SK-N-SH treated with all-trans-retinoic acid at 6 μM for 48 hours (cell line): ENCODE results near the gene MKI67.

Experiments used
- ATAC-seq: fragments of 200-7000 bp; cut with Tn5 transposase; 3 replicates; pipeline ENCODE4 v1.9.1; 2020; ENCODE audit warnings: mild to moderate bottlenecking, moderate library complexity
- BACH2 ChIP-seq: fragments of 250-450 bp; sonication (Bioruptor Pico); IDR thresholded peaks from 2 replicates; pipeline ENCODE4 v1.9.0; 2021; ENCODE audit warnings: mild to moderate bottlenecking, borderline replicate concordance
- CSDC2 ChIP-seq: fragments of 250-450 bp; sonication (Bioruptor Pico); IDR thresholded peaks from 2 replicates; pipeline ENCODE4 v1.5.0; 2020; ENCODE audit warnings: mild to moderate bottlenecking, moderate library complexity
- ESRRG ChIP-seq: fragments of 250-450 bp; sonication (Bioruptor Pico); IDR thresholded peaks from 2 replicates; pipeline ENCODE4 v1.6.1; 2021; ENCODE audit warnings: mild to moderate bottlenecking
- GLIS3 ChIP-seq: fragments of 250-450 bp; sonication (Bioruptor Pico); IDR thresholded peaks from 2 replicates; pipeline ENCODE4 v1.5.0; 2020; ENCODE audit warnings: mild to moderate bottlenecking, moderate library complexity
- OSR1 ChIP-seq: fragments of 250-450 bp; sonication (Bioruptor Pico); IDR thresholded peaks from 2 replicates; pipeline ENCODE4 v1.8.0; 2022; ENCODE audit warnings: moderate library complexity, mild to moderate bottlenecking, inconsistent platforms
- PPARA ChIP-seq: fragments of 250-450 bp; sonication (Bioruptor Pico); IDR thresholded peaks from 2 replicates; pipeline ENCODE4 v1.5.0; 2020; ENCODE audit warnings: mild to moderate bottlenecking, borderline replicate concordance
- RARB ChIP-seq: fragments of 250-450 bp; sonication (Bioruptor Pico); IDR thresholded peaks from 2 replicates; pipeline ENCODE4 v1.8.0; 2021; ENCODE audit warnings: mild to moderate bottlenecking, moderate library complexity
- TCF4 ChIP-seq: fragments of 250-450 bp; sonication (Bioruptor Pico); IDR thresholded peaks from 2 replicates; pipeline ENCODE4 v1.8.0; 2021; ENCODE audit warnings: mild to moderate bottlenecking, moderate library complexity, borderline replicate concordance
- TOX ChIP-seq: fragments of 250-450 bp; sonication (Bioruptor Pico); IDR thresholded peaks from 2 replicates; pipeline ENCODE4 v1.8.0; 2021; ENCODE audit warnings: mild to moderate bottlenecking, moderate library complexity, borderline replicate concordance
- ZC3H10 ChIP-seq: fragments of 250-450 bp; sonication (Bioruptor Pico); IDR thresholded peaks from 2 replicates; pipeline ENCODE4 v1.5.1; 2021; ENCODE audit warnings: mild to moderate bottlenecking, moderate library complexity
- ZFP3 ChIP-seq: fragments of 250-450 bp; sonication (Bioruptor Pico); IDR thresholded peaks from 2 replicates; pipeline ENCODE4 v1.5.0; 2020; ENCODE audit warnings: mild to moderate bottlenecking, moderate library complexity
- ZFP30 ChIP-seq: fragments of 450-650 bp; formaldehyde crosslinking; IDR thresholded peaks from 2 replicates; pipeline ENCODE4 v1.5.0; 2022; ENCODE audit warnings: mild to moderate bottlenecking, moderate library complexity
- ZNF565 ChIP-seq: fragments of 450-650 bp; formaldehyde crosslinking; conservative IDR thresholded peaks from 2 replicates; pipeline ENCODE4 v1.5.0; 2020; ENCODE audit warnings: low read depth, mild to moderate bottlenecking, moderate library complexity
- ZNF70 ChIP-seq: fragments of 450-650 bp; formaldehyde crosslinking; IDR thresholded peaks from 2 replicates; pipeline ENCODE4 v1.5.0; 2020; ENCODE audit warnings: mild to moderate bottlenecking, moderate library complexity
- ZNF8 ChIP-seq: fragments of 450-650 bp; formaldehyde crosslinking; IDR thresholded peaks from 2 replicates; pipeline ENCODE4 v1.5.0; 2020; ENCODE audit warnings: mild to moderate bottlenecking, moderate library complexity
- TF ChIP-seq, protein P1 (sequence below): fragments of 250-450 bp; sonication (Bioruptor Pico); IDR thresholded peaks from 2 replicates; pipeline ENCODE4 v1.5.1; 2020; ENCODE audit warnings: low read depth, mild to moderate bottlenecking, moderate library complexity
- TF ChIP-seq, protein P2 (sequence below): fragments of 250-450 bp; sonication (Bioruptor Pico); IDR thresholded peaks from 2 replicates; pipeline ENCODE4 v1.5.1; 2021; ENCODE audit warnings: mild to moderate bottlenecking, moderate library complexity
- TF ChIP-seq, protein P3 (sequence below): fragments of 250-450 bp; sonication (Bioruptor Pico); IDR thresholded peaks from 2 replicates; pipeline ENCODE4 v1.8.0; 2020; ENCODE audit warnings: mild to moderate bottlenecking, moderate library complexity, borderline replicate concordance
- TF ChIP-seq, protein P4 (sequence below): fragments of 250-450 bp; sonication (Bioruptor Pico); IDR thresholded peaks from 2 replicates; pipeline ENCODE4 v1.8.0; 2021; ENCODE audit warnings: low read depth, mild to moderate bottlenecking, moderate library complexity, borderline replicate concordance
- TF ChIP-seq, protein P5 (sequence below): fragments of 250-450 bp; sonication (Bioruptor Pico); IDR thresholded peaks from 2 replicates; pipeline ENCODE4 v1.5.0; 2020; ENCODE audit warnings: mild to moderate bottlenecking, moderate library complexity

Gene MKI67

DNA sequence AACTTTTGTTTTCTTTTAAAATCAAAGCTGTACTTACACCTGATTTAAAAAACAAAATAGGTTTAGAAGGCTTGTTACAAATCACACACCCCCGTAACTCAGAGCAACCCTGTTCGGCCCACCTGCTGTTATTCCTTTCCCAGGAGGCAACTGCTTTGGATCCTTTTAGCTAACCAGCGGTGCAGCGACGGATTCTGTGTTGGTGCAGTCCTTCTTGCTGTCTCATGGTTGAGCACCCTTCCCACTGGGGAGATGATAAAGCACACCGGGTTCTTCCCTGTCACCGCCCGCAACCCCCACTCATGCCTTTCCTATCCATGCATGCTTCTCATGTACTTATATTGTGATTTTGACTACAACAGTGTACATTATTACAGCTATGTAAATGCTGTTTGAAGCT is 24.8 kb upstream of the MKI67 start:
- no peak for TF ChIP-seq ESRRG (CRISPR knock-in tag)
- TF ChIP-seq, protein P1, sequence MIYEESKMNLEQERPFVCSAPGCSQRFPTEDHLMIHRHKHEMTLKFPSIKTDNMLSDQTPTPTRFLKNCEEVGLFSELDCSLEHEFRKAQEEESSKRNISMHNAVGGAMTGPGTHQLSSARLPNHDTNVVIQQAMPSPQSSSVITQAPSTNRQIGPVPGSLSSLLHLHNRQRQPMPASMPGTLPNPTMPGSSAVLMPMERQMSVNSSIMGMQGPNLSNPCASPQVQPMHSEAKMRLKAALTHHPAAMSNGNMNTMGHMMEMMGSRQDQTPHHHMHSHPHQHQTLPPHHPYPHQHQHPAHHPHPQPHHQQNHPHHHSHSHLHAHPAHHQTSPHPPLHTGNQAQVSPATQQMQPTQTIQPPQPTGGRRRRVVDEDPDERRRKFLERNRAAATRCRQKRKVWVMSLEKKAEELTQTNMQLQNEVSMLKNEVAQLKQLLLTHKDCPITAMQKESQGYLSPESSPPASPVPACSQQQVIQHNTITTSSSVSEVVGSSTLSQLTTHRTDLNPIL, result no peak
- no peak for TF ChIP-seq RARB (CRISPR knock-in tag)
- no peak for TF ChIP-seq ZFP30 (CRISPR knock-in tag)
- TF ChIP-seq CSDC2 (CRISPR knock-in tag), result no peak
- no peak for TF ChIP-seq PPARA (CRISPR knock-in tag)
- no peak for TF ChIP-seq TCF4 (CRISPR knock-in tag)
- TF ChIP-seq, protein P2, sequence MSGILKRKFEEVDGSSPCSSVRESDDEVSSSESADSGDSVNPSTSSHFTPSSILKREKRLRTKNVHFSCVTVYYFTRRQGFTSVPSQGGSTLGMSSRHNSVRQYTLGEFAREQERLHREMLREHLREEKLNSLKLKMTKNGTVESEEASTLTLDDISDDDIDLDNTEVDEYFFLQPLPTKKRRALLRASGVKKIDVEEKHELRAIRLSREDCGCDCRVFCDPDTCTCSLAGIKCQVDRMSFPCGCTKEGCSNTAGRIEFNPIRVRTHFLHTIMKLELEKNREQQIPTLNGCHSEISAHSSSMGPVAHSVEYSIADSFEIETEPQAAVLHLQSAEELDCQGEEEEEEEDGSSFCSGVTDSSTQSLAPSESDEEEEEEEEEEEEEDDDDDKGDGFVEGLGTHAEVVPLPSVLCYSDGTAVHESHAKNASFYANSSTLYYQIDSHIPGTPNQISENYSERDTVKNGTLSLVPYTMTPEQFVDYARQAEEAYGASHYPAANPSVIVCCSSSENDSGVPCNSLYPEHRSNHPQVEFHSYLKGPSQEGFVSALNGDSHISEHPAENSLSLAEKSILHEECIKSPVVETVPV (CRISPR knock-in tag), result no peak
- no peak for TF ChIP-seq ZNF8 (CRISPR knock-in tag)
- no peak for TF ChIP-seq TOX
- no peak for TF ChIP-seq ZC3H10 (CRISPR knock-in tag)
- ATAC-seq, result no peak

DNA sequence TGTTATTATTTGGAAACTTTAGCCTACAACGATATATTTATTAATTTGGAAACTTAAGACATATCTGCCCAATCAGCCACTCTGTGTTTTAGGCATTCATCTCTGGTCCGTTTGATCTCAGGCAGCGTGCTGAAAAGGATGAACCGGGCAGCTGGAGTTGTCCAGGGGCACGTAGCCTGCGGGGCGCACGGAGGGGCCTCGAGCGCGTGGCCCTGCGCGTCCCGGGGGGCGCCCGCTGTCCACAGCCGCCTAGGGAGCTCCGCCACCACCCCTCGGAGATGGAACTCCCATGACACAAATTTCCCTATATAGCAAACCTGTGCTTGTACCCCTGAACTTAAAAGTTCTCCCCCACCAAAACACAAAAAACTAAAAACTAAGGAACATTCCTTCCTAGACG is 24.3 kb upstream of the MKI67 start:
- no peak for ATAC-seq
- TF ChIP-seq, protein P3, sequence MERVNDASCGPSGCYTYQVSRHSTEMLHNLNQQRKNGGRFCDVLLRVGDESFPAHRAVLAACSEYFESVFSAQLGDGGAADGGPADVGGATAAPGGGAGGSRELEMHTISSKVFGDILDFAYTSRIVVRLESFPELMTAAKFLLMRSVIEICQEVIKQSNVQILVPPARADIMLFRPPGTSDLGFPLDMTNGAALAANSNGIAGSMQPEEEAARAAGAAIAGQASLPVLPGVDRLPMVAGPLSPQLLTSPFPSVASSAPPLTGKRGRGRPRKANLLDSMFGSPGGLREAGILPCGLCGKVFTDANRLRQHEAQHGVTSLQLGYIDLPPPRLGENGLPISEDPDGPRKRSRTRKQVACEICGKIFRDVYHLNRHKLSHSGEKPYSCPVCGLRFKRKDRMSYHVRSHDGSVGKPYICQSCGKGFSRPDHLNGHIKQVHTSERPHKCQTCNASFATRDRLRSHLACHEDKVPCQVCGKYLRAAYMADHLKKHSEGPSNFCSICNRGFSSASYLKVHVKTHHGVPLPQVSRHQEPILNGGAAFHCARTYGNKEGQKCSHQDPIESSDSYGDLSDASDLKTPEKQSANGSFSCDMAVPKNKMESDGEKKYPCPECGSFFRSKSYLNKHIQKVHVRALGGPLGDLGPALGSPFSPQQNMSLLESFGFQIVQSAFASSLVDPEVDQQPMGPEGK, result no peak

DNA sequence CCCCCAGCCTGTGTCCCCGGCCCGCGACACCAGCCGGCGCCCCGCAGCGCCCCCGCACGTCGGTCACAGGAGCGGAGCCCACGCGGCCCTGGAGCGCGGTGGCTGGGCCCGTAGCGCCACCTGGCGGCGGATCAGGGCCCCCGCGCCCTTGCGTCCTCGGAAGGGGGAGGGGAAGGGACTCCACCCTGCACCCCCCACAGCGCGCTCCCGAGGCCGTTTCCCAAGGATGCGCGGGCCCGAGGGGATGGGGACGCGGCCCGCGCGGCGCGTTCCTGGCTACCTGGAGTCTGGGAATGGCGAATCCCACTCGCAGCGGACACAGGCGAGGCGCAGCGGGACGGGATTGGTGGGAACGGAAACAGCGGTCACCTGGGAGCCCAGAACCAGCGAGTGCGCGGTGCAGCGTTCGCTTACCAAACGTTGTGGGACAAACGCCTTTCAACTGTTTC is 23.8 kb upstream of the MKI67 start:
- peak; percentile 94 for ATAC-seq
- TF ChIP-seq ZFP30 (CRISPR knock-in tag), result no peak
- TF ChIP-seq, protein P4, sequence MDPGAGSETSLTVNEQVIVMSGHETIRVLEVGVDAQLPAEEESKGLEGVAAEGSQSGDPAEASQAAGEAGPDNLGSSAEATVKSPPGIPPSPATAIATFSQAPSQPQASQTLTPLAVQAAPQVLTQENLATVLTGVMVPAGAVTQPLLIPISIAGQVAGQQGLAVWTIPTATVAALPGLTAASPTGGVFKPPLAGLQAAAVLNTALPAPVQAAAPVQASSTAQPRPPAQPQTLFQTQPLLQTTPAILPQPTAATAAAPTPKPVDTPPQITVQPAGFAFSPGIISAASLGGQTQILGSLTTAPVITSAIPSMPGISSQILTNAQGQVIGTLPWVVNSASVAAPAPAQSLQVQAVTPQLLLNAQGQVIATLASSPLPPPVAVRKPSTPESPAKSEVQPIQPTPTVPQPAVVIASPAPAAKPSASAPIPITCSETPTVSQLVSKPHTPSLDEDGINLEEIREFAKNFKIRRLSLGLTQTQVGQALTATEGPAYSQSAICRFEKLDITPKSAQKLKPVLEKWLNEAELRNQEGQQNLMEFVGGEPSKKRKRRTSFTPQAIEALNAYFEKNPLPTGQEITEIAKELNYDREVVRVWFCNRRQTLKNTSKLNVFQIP (CRISPR knock-in tag), result no peak
- TF ChIP-seq ZFP3 (CRISPR knock-in tag), result peak; percentile 60; the same call in 1 of the 2 replicates
- TF ChIP-seq, protein P5, sequence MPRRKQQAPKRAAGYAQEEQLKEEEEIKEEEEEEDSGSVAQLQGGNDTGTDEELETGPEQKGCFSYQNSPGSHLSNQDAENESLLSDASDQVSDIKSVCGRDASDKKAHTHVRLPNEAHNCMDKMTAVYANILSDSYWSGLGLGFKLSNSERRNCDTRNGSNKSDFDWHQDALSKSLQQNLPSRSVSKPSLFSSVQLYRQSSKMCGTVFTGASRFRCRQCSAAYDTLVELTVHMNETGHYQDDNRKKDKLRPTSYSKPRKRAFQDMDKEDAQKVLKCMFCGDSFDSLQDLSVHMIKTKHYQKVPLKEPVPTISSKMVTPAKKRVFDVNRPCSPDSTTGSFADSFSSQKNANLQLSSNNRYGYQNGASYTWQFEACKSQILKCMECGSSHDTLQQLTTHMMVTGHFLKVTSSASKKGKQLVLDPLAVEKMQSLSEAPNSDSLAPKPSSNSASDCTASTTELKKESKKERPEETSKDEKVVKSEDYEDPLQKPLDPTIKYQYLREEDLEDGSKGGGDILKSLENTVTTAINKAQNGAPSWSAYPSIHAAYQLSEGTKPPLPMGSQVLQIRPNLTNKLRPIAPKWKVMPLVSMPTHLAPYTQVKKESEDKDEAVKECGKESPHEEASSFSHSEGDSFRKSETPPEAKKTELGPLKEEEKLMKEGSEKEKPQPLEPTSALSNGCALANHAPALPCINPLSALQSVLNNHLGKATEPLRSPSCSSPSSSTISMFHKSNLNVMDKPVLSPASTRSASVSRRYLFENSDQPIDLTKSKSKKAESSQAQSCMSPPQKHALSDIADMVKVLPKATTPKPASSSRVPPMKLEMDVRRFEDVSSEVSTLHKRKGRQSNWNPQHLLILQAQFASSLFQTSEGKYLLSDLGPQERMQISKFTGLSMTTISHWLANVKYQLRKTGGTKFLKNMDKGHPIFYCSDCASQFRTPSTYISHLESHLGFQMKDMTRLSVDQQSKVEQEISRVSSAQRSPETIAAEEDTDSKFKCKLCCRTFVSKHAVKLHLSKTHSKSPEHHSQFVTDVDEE (CRISPR knock-in tag), result peak; percentile 93
- TF ChIP-seq GLIS3 (CRISPR knock-in tag), result no peak
- no peak for TF ChIP-seq BACH2 (CRISPR knock-in tag)
- no peak for TF ChIP-seq ZC3H10 (CRISPR knock-in tag)
- TF ChIP-seq ESRRG (CRISPR knock-in tag), result no peak
- TF ChIP-seq ZNF70 (CRISPR knock-in tag), result no peak; the same call in 1 of the 2 replicates
- TF ChIP-seq TCF4 (CRISPR knock-in tag), result no peak
- no peak for TF ChIP-seq OSR1
- TF ChIP-seq, protein P3, result no peak
- no peak; the same call in 1 of the 2 replicates for TF ChIP-seq ZNF565 (CRISPR knock-in tag)
- TF ChIP-seq PPARA (CRISPR knock-in tag), result no peak
- no peak for TF ChIP-seq TOX
